Tibial artery (tissue), 4 donors: ENCODE data around the gene KCNQ1.

Source experiments
- DNase-seq, 2 donors: peaks; one replicate each; pipeline ENCODE4 v3.0.0-alpha.2; 2019
- H3K27ac ChIP-seq, 2 donors: fragments of 200-600 bp; sonication (generic) in 1 of 2; 1 replicate in 1 of 2; 2 replicates in 1 of 2; pipeline ENCODE4 v1.5.1; 2018 to 2019; ENCODE audit warnings: mild to moderate bottlenecking in 1 of 2
- H3K27me3 ChIP-seq, 2 donors: fragments of 200-600 bp; sonication (generic) in 1 of 2; one replicate each; pipeline versions ENCODE4 v1.5.1 to v1.6.0; 2016 to 2019
- H3K36me3 ChIP-seq, 3 donors: fragments of 200-600 bp; sonication (generic) in 2 of 3; one replicate each; pipeline ENCODE4 v1.5.1; 2016 to 2019; ENCODE audit warnings: mild to moderate bottlenecking in 2 of 3
- H3K4me1 ChIP-seq, 4 donors: fragments of 200-600 bp; sonication (generic) in 2 of 4; 1 replicate in 3 of 4; 2 replicates in 1 of 4; pipeline ENCODE4 v1.5.1; 2016 to 2019
- H3K4me3 ChIP-seq, 2 donors: fragments of 200-600 bp; sonication (generic) in 1 of 2; 1 replicate in 1 of 2; 2 replicates in 1 of 2; pipeline ENCODE4 v1.5.1; 2018 to 2019; ENCODE audit warnings: mild to moderate bottlenecking in 2 of 2
- H3K9me3 ChIP-seq, 3 donors: fragments of 200-600 bp; sonication (generic) in 1 of 3; one replicate each; pipeline ENCODE4 v1.5.1; 2016 to 2019
- intact Hi-C: fragments of 100-400 bp; cut with DNase I; formaldehyde crosslinking; loops from one replicate; pipeline ENCODE4 v1.15.0; 2023; ENCODE audit warnings: low total_unique reads
- TF ChIP-seq, protein P1 (sequence below), 2 experiments: fragments of 200-600 bp in 1 of 2; fragments of 450-650 bp in 1 of 2; IDR thresholded peaks; one replicate each; pipeline ENCODE4 v1.5.1; 2017 to 2019; ENCODE audit warnings: antibody characterized with exemption in 2 of 2, mild to moderate bottlenecking in 1 of 2, moderate library complexity in 1 of 2

Gene KCNQ1

GRCh38 chr11:2651054-2651617 lies 206.3 kb downstream of the KCNQ1 start:
- H3K27me3 ChIP-seq: peaks cover 0 to 5% of the 10 kb centered on the region in 2 donors
- intact Hi-C loops: no loop called here
- H3K9me3 ChIP-seq: peaks cover 5 to 88% (median 40%) of the 10 kb centered on the region in 3 donors

DNA sequence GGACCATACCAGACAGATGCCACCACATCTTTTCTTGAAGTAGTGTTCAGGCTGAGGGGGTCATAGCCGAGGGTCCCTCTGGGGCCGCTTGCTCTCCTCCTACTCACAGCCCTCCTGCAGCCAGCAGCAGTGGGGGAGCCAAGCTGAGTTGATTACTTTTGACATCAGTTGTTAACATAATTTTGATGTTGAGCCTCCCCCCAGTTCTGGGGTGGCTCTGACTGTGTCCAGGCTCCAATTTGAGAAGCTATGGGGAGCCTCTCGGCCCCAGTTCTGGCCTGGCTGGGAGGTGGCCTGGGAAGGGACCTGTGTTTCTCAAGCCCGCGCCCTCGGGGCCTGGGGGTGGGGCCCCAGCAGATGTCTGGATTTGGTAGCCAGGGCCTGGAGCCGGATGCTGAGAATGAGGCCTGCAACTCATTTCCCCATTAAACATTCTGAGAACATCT lies 207.0 kb downstream of the KCNQ1 start:
- Histone ChIP-seq H3K27me3 (peaks cover 0 to 5% of the 10 kb centered on the region in 2 donors), H3K36me3 (peaks cover 0 to 4% (median 0%) of the 10 kb centered on the region in 3 donors), H3K9me3 (peaks cover 5 to 82% (median 36%) of the 10 kb centered on the region in 3 donors), H3K27ac (no peak overlapping the region), H3K4me3 (no peak overlapping the region), H3K4me1 (no peaks in the 10 kb centered on the region)
- intact Hi-C loops: no loop called here
- TF ChIP-seq, protein P1, sequence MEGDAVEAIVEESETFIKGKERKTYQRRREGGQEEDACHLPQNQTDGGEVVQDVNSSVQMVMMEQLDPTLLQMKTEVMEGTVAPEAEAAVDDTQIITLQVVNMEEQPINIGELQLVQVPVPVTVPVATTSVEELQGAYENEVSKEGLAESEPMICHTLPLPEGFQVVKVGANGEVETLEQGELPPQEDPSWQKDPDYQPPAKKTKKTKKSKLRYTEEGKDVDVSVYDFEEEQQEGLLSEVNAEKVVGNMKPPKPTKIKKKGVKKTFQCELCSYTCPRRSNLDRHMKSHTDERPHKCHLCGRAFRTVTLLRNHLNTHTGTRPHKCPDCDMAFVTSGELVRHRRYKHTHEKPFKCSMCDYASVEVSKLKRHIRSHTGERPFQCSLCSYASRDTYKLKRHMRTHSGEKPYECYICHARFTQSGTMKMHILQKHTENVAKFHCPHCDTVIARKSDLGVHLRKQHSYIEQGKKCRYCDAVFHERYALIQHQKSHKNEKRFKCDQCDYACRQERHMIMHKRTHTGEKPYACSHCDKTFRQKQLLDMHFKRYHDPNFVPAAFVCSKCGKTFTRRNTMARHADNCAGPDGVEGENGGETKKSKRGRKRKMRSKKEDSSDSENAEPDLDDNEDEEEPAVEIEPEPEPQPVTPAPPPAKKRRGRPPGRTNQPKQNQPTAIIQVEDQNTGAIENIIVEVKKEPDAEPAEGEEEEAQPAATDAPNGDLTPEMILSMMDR (IDR thresholded peaks at IDR 0.05): no peak
- DNase-seq: no peak

More at GRCh38 chr11:2651054-2651617, 206.3 kb downstream of the KCNQ1 start:
- TF ChIP-seq, protein P1 (IDR thresholded peaks at IDR 0.05): no peak
- H3K4me1 ChIP-seq: no peaks in the 10 kb centered on the region
- peaks cover 0 to 4% (median 0%) of the 10 kb centered on the region in 3 donors for H3K36me3 ChIP-seq
- no peak for DNase-seq
- H3K27ac ChIP-seq: no peak overlapping the region
- H3K4me3 ChIP-seq: no peak overlapping the region

DNA sequence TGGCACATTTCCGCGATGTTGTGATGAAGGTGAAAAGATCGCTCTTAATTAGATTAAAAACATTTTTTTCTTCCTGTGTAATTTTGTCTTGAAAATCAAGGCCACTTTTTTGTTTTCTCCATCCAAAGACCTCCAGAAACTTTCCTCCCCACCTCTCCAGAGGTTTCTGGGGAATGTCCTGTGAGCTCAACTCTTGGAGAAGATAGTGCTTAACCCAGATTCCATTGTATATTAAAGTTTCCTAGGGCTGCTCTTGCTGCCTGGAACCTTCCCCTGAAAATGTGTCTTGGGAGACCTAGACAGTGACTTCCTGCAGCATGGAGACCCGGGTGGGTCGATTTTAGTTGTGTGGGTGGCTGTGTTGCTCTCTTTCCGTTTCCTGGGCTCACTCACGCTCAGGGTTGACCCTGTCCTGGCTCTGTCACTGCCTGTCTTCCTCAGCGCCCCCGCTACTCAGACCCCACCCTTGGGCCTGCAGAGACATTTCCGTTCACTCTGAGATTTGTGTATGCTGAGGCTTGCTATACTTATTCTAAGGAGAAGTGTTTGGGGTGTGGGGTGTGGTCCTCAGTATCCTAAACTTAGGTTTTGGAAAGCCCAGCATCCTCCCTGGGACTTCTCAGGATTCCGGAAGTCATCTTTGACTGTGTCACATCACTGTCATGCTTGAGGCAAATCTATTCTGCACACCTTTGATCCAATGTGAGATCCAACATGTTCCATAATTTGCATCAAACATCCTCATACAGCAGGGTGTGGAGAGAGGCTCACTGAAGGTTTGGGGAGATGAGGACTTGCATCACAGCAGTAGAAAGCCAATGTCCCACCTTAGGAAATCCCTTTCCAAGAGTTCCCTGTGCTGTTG lies 207.8 kb downstream of the KCNQ1 start:
- Histone ChIP-seq H3K36me3 (peaks cover 0 to under 1% (median 0%) of the 10 kb centered on the region in 3 donors), H3K4me3 (no peak overlapping the region), H3K9me3 (peaks cover 5 to 82% (median 35%) of the 10 kb centered on the region in 3 donors), H3K4me1 (no peaks in the 10 kb centered on the region), H3K27me3 (peaks cover 0 to 5% of the 10 kb centered on the region in 2 donors), H3K27ac (no peak overlapping the region)
- TF ChIP-seq, protein P1 (IDR thresholded peaks at IDR 0.05): no peak
- no peak for DNase-seq
- intact Hi-C loops: no loop called here

- Histone ChIP-seq H3K4me1 (no peaks in the 10 kb centered on the region), H3K27me3 (peaks cover 0 to 5% of the 10 kb centered on the region in 2 donors), H3K9me3 (peaks cover 5 to 82% (median 29%) of the 10 kb centered on the region in 3 donors), H3K27ac (no peak overlapping the region), H3K36me3 (no peaks in the 10 kb centered on the region), H3K4me3 (no peak overlapping the region)
- intact Hi-C loops: no loop called here
- no peak for DNase-seq
- TF ChIP-seq, protein P1 (IDR thresholded peaks at IDR 0.05): no peak
These were observed 208.4 kb downstream of the KCNQ1 start for GRCh38 chr11:2653198-2653551.

DNA sequence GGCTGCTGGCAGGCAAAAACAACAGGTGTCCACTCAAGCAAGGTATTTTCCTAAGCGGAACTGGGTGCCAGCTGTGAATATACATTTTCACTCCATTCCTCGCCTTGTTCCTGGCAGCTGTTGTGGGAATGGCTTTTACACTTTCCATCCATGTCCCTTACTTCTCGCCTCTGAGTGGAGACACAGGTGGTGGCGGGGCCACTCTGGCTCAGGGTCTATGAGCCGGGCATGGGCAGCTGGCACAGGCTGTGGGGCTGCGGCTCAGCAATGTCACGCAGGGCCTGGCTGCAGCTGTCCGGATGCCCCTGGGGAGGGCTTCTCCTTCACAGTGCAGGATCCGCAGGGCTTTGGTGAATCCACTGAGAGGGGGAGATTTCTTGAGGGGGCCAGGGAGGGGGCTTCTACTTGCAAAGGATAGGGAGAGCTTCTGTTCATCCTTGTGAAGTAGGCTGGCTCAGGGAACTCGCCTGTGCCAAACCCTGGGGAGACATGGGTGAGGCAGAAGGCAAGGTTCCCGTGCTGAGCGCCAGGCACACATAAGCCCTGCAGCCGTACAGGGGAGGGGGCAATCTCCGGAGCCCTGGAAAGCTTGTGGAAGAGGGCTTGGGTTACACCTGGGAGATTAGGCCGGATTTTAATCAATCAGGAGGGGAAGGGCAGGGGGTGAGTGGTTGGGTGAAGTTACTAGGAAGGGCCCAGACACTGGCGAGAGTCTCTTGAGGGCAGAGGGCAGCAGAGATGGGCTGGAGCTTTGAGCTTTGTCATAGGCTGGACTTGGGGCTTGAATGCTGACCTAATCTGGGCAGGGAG lies 209.3 kb downstream of the KCNQ1 start:
- Histone ChIP-seq H3K36me3 (no peaks in the 10 kb centered on the region), H3K27me3 (peaks cover 0 to 5% of the 10 kb centered on the region in 2 donors), H3K27ac (no peak overlapping the region), H3K4me3 (no peak overlapping the region), H3K9me3 (peaks cover 5 to 81% (median 26%) of the 10 kb centered on the region in 3 donors), H3K4me1 (no peaks in the 10 kb centered on the region)
- intact Hi-C loops: no loop called here
- no peak for DNase-seq
- TF ChIP-seq, protein P1 (IDR thresholded peaks at IDR 0.05): no peak
